Ascending aorta (tissue), 2 donors: Measurements from ENCODE around the gene CERS5. TPM values are rescaled to one million over a fixed set of nuclear protein-coding genes. Genes with fewer than 3 reads are reported as not detected.
A peak's percentile ranks its signal among the peaks of the same experiment; 100 is the strongest.

ENCODE experiments used
- DNase-seq, 2 donors: peaks; one replicate each; pipeline ENCODE4 v3.0.0-alpha.2; 2019; ENCODE audit warnings: low spot score in 2 of 2
- H3K27ac ChIP-seq, 2 donors: fragments of 200-600 bp; sonication (generic); one replicate each; pipeline ENCODE4 v1.5.1; 2016 to 2017; ENCODE audit warnings: mild to moderate bottlenecking in 1 of 2
- H3K27me3 ChIP-seq: fragments of 200-600 bp; sonication (generic); one replicate; pipeline ENCODE4 v1.5.1; 2017
- H3K36me3 ChIP-seq, 2 donors: fragments of 200-600 bp; sonication (generic); one replicate each; pipeline ENCODE4 v1.5.1; 2016
- H3K4me1 ChIP-seq, 2 donors: fragments of 200-600 bp; sonication (generic); one replicate each; pipeline ENCODE4 v1.5.1; 2016 to 2017; ENCODE audit warnings: mild to moderate bottlenecking in 1 of 2
- H3K4me3 ChIP-seq, 2 donors: fragments of 200-600 bp; sonication (generic); one replicate each; pipeline ENCODE4 v1.5.1; 2016 to 2017; ENCODE audit warnings: mild to moderate bottlenecking in 1 of 2
- H3K9me3 ChIP-seq, 2 donors: fragments of 200-600 bp; sonication (generic); one replicate each; pipeline ENCODE4 v1.5.1; 2016
- intact Hi-C: fragments of 100-400 bp; cut with DNase I; formaldehyde crosslinking; loops from one replicate; pipeline ENCODE4 v1.15.1; 2023
- total RNA-seq: library from RNA; depleted of rRNA; stranded (reverse); fragments of >200 nt; gene quantifications from one replicate; pipeline ENCODE4 v1.1.0, GENCODE V29; 2016
- TF ChIP-seq, protein P1 (sequence below), 3 experiments: fragments of 200-600 bp in 2 of 3; fragments of 450-650 bp in 1 of 3; sonication (generic) in 2 of 3; IDR thresholded peaks; one replicate each; pipeline ENCODE4 v1.5.1; 2016 to 2019; ENCODE audit warnings: antibody characterized with exemption in 3 of 3, mild to moderate bottlenecking in 1 of 3, moderate library complexity in 1 of 3

CERS5 gene
- total RNA-seq, 1 donor from 2014 or later: 29.7 TPM

DNA sequence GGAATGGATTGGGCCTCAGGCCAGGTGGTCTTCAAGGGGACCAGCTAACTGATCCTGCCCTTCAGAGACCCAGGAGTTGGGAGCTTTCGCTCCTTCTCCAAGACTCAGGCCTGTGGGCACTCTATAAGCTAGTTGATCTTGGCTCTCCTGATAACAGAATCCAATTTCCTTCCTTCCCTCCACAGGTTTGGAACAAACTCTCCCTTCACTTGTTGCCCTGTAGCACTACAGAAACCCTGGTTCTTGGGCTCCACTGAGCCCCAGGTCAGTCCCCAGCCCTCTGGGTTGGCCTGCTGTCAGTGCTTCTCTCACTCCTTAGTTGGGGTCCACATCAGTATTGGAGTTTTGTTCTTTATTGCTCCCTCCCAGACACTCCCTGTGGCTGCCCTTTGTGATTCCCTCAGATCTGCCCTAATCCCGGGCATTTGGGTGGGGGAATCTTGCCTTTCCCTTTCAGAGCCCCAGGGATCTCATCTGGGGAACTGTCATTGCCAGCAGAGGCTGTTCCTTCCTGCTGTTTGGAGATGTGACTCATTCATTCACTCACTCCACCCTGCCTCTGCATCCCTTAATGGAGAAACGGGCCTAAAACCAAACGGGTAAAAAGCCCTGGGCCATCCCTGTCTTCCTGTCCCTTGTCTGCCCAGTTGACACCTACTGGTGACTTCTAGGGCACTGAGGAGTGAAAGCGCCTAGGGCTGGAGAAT, 67.7 kb downstream of the CERS5 start:
- intact Hi-C loops: no loop called here
- H3K36me3 ChIP-seq: peaks cover 58 to 68% of the 10 kb centered on the region in 2 donors

DNA sequence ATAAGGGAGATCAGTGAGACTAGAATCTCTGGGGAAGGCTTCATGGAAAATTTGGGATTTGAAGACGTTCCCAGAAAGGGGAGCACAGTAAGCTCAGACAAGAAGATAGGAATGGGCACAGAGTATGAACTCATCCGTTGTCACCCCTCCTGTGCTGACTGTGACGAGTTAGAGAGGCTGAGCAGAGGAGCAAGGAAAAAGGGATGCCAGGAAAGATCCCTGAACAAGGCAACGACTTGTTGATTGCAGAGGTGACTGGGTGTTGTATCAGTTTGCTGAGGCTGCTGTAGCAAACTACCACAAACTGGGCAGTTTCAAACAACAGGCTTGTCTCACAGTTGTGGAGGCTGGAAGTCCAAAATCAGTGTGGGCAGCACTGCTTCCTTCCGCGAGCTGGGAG, 69.2 kb downstream of the CERS5 start:
- no peak for DNase-seq
- Histone ChIP-seq H3K4me3 (no peak overlapping the region), H3K36me3 (peaks cover 73 to 82% of the 10 kb centered on the region in 2 donors), H3K27me3 (no peaks in the 10 kb centered on the region), H3K4me1 (no peaks in the 10 kb centered on the region), H3K9me3 (no peaks in the 10 kb centered on the region), H3K27ac (no peak overlapping the region)
- TF ChIP-seq, protein P1, sequence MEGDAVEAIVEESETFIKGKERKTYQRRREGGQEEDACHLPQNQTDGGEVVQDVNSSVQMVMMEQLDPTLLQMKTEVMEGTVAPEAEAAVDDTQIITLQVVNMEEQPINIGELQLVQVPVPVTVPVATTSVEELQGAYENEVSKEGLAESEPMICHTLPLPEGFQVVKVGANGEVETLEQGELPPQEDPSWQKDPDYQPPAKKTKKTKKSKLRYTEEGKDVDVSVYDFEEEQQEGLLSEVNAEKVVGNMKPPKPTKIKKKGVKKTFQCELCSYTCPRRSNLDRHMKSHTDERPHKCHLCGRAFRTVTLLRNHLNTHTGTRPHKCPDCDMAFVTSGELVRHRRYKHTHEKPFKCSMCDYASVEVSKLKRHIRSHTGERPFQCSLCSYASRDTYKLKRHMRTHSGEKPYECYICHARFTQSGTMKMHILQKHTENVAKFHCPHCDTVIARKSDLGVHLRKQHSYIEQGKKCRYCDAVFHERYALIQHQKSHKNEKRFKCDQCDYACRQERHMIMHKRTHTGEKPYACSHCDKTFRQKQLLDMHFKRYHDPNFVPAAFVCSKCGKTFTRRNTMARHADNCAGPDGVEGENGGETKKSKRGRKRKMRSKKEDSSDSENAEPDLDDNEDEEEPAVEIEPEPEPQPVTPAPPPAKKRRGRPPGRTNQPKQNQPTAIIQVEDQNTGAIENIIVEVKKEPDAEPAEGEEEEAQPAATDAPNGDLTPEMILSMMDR (IDR thresholded peaks at IDR 0.05): no peak
- intact Hi-C loops: no loop called here

More for the DNA sequence above, 67.7 kb downstream of the CERS5 start:
- H3K4me1 ChIP-seq: peaks cover 6% of the 10 kb centered on the region in 2 donors
- no peaks in the 10 kb centered on the region for H3K27me3 ChIP-seq
- peak overlapping the region in 1 of 2 donors; percentile 29 for H3K27ac ChIP-seq
- DNase-seq: no peak
- TF ChIP-seq, protein P1 (IDR thresholded peaks at IDR 0.05): no peak
- no peak overlapping the region for H3K4me3 ChIP-seq
- no peaks in the 10 kb centered on the region for H3K9me3 ChIP-seq

DNA sequence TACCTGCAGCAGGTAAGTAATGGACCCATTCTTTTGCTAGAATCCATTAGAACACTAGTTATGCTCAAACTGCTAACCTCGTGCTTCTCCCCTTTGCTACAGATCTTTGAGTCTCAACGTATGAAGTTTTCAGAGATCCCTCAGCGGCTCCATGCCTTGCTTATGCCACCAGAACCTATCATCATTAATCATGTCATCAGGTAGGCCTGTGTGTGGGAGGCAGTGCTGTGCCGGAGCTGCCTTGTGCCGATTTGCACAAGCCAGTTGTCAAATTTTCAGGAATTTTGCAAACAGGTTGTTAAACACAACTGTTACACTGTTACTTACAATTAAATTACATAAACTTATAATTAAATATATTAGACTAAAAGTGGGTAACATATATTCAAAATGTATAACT, 76.8 kb downstream of the CERS5 start:
- Histone ChIP-seq H3K4me1 (peaks cover 3 to 4% of the 10 kb centered on the region in 2 donors), H3K36me3 (peaks cover 63 to 87% of the 10 kb centered on the region in 2 donors), H3K27ac (no peak overlapping the region), H3K9me3 (no peaks in the 10 kb centered on the region), H3K27me3 (no peaks in the 10 kb centered on the region), H3K4me3 (no peak overlapping the region)
- intact Hi-C loops: no loop called here
- DNase-seq: no peak
- TF ChIP-seq, protein P1 (IDR thresholded peaks at IDR 0.05): no peak

DNA sequence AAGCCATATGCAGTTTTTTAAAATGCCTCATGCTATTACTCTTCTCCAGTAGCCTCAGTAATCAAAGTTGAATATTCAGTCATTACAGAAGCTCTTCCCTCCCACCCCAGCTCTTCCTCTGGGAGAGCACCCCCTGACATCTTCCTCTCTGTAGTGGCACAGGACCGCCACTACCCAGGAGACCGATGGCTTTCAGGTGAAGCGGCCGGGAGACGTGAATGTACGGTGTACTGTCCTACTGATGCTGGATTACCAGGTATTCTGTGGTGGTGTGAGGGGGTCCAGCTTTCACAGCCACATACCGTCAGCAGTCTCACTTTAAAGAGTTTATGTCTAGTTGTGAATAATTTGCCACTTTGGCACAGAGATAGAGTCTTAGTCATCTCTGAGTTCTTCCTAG, 77.4 kb downstream of the CERS5 start:
- TF ChIP-seq, protein P1 (IDR thresholded peaks at IDR 0.05): no peak
- H3K36me3 ChIP-seq: peaks cover 56 to 80% of the 10 kb centered on the region in 2 donors
- no peaks in the 10 kb centered on the region for H3K9me3 ChIP-seq
- H3K27ac ChIP-seq: no peak overlapping the region
- H3K4me1 ChIP-seq: peaks cover 3 to 4% of the 10 kb centered on the region in 2 donors
- intact Hi-C loops: no loop called here
- no peak overlapping the region for H3K4me3 ChIP-seq
- H3K27me3 ChIP-seq: no peaks in the 10 kb centered on the region
- no peak for DNase-seq

DNA sequence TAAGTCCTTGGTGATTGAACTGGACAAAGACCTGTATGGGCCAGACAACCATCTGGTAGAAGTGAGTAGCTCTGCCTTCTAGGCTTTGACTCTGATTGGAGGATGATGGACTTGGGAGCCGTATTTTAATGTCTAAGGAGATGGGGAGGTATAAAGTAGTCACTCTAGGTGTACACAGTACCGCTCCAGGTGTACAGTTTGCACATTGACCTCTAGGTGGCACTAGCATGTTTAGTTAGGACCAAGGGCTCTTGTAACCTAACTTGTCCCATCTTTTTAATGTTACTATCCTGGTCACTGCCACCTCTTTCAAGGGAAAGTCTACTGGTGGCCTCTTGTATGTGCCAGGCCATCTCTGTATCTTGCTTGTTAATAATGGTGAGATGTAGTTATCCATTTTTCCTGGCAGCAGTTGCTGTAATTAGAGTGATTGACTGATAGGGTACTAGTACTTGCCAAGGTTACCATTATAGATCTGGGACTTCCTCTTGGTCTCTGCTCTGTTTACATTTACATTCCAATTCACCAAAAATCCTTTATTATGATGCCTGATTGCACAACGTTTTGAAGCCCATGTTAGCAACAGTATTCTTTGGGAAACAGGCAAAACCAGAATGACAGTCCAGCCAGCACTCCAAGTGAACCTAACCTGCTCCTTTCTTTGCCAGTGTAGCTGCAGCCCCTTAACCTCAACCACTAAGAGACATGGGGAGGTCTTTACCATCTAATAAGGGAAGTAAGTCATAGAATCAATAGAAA, 78.4 kb downstream of the CERS5 start:
- peaks cover 3 to 7% of the 10 kb centered on the region in 2 donors for H3K4me1 ChIP-seq
- TF ChIP-seq, protein P1 (IDR thresholded peaks at IDR 0.05): peak; percentile 57 to 83 (median 65)
- no peaks in the 10 kb centered on the region for H3K9me3 ChIP-seq
- DNase-seq: no peak
- peak overlapping the region; percentile 42 to 44 for H3K27ac ChIP-seq
- peaks cover 46 to 70% of the 10 kb centered on the region in 2 donors for H3K36me3 ChIP-seq
- intact Hi-C loops: loop anchor here (1.0 kb wide), 1 partner anchor 87 kb away; no protein-coding TSS in a partner anchor
- H3K27me3 ChIP-seq: no peaks in the 10 kb centered on the region
- H3K4me3 ChIP-seq: no peak overlapping the region
